ENCODE results near the gene RHPN2. TPM values are rescaled to one million over a fixed set of nuclear protein-coding genes. Genes with fewer than 3 reads are reported as not detected.

RHPN2 gene
- total and polyA plus RNA-seq, 2 donors from 2014 or later, result 13.5 to 50.3 TPM

DNA sequence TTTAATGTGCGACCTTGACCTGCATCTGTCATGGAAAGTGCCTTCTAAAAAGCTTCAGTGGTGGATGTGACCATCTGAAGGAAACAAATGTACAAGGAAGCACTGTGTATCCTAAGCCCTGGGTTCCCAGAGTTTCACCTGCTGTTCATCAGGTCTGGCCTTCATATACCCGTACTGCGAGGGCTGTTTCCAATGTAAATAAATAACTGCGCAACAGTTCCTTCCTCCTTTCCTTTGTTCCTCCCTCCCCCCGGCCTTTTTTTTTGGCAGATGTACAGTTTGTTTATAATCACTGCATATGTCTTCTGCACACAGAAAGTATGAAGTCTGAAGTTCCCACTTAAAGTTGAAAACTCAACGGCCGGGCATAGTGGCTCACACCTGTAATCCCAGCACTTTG lies 87.4 kb downstream of the RHPN2 start:
- Histone ChIP-seq H3K36me3 (ENCODE audit: control insufficient read depth in 2 of 3, insufficient read depth in 3 of 3, low read length in 3 of 3) (peaks cover 0 to 3% (median 0%) of the 10 kb centered on the region in 3 donors), H3K27ac (ENCODE audit: low read depth in 2 of 2, low read length in 2 of 2) (no peak overlapping the region), H3K27me3 (ENCODE audit: control insufficient read depth, insufficient read depth, low read length) (no peaks in the 10 kb centered on the region), H3K9ac (ENCODE audit: low read length in 3 of 3) (no peak overlapping the region), H3K9me3 (ENCODE audit: control insufficient read depth in 2 of 3, insufficient read depth in 1 of 3, low read length in 3 of 3) (no peaks in the 10 kb centered on the region), H3K4me1 (ENCODE audit: control insufficient read depth in 2 of 3, insufficient read depth in 2 of 3, low read depth in 1 of 3, low read length in 3 of 3) (peaks cover 0 to 2% (median 0%) of the 10 kb centered on the region in 3 donors), H3K4me3 (ENCODE audit: low read length in 3 of 3) (no peak overlapping the region)
- TF ChIP-seq, protein P1, sequence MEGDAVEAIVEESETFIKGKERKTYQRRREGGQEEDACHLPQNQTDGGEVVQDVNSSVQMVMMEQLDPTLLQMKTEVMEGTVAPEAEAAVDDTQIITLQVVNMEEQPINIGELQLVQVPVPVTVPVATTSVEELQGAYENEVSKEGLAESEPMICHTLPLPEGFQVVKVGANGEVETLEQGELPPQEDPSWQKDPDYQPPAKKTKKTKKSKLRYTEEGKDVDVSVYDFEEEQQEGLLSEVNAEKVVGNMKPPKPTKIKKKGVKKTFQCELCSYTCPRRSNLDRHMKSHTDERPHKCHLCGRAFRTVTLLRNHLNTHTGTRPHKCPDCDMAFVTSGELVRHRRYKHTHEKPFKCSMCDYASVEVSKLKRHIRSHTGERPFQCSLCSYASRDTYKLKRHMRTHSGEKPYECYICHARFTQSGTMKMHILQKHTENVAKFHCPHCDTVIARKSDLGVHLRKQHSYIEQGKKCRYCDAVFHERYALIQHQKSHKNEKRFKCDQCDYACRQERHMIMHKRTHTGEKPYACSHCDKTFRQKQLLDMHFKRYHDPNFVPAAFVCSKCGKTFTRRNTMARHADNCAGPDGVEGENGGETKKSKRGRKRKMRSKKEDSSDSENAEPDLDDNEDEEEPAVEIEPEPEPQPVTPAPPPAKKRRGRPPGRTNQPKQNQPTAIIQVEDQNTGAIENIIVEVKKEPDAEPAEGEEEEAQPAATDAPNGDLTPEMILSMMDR (IDR thresholded peaks at IDR 0.05; ENCODE audit: borderline replicate concordance, extremely low read depth, insufficient read depth), result no peak
- DNase-seq (no peak), FAIRE-seq (no peak)
- intact Hi-C loops (cut with DNase I), result no loop called here

DNA sequence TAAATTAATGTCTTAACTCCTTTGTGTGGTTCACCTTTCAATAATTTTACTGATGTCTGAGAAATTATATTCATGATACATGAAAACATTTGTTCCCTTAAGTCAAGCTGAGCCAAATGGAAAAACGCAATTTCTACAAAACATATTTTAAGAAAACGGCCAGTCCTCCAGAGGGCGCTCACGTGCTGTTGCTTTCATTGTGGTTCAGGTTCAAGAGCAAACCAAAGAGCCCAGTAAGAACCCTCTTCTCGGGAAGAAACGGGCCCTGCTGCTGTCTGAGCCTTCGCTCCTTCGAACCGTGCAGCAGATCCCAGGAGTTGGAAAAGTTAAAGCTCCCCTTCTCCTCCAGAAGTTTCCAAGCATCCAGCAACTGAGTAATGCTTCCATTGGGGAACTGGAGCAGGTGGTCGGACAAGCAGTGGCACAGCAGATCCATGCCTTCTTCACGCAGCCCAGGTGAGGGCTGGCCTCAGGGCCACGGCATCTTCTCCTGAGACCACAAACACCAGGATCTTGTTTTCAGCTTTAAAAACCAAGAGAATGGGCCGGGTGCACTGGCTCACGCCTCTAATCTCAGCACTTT lies 88.4 kb downstream of the RHPN2 start:
- no peak overlapping the region for H3K9ac ChIP-seq (ENCODE audit: low read length in 3 of 3)
- H3K9me3 ChIP-seq (ENCODE audit: control insufficient read depth in 2 of 3, insufficient read depth in 1 of 3, low read length in 3 of 3), result no peaks in the 10 kb centered on the region
- TF ChIP-seq, protein P1 (IDR thresholded peaks at IDR 0.05; ENCODE audit: borderline replicate concordance, extremely low read depth, insufficient read depth), result peak; percentile 76
- intact Hi-C loops (cut with DNase I), result no loop called here
- FAIRE-seq (no peak), DNase-seq (peak in 4 of 5 donors; percentile 66 to 75 (median 74))
- H3K36me3 ChIP-seq (ENCODE audit: control insufficient read depth in 2 of 3, insufficient read depth in 3 of 3, low read length in 3 of 3), result peaks cover 0 to 3% (median 0%) of the 10 kb centered on the region in 3 donors
- H3K4me1 ChIP-seq (ENCODE audit: control insufficient read depth in 2 of 3, insufficient read depth in 2 of 3, low read depth in 1 of 3, low read length in 3 of 3), result peaks cover 0 to 3% (median 0%) of the 10 kb centered on the region in 3 donors
- no peak overlapping the region for H3K27ac ChIP-seq (ENCODE audit: low read depth in 2 of 2, low read length in 2 of 2)
- H3K4me3 ChIP-seq (ENCODE audit: low read length in 3 of 3), result no peak overlapping the region
- H3K27me3 ChIP-seq (ENCODE audit: control insufficient read depth, insufficient read depth, low read length), result no peaks in the 10 kb centered on the region

DNA sequence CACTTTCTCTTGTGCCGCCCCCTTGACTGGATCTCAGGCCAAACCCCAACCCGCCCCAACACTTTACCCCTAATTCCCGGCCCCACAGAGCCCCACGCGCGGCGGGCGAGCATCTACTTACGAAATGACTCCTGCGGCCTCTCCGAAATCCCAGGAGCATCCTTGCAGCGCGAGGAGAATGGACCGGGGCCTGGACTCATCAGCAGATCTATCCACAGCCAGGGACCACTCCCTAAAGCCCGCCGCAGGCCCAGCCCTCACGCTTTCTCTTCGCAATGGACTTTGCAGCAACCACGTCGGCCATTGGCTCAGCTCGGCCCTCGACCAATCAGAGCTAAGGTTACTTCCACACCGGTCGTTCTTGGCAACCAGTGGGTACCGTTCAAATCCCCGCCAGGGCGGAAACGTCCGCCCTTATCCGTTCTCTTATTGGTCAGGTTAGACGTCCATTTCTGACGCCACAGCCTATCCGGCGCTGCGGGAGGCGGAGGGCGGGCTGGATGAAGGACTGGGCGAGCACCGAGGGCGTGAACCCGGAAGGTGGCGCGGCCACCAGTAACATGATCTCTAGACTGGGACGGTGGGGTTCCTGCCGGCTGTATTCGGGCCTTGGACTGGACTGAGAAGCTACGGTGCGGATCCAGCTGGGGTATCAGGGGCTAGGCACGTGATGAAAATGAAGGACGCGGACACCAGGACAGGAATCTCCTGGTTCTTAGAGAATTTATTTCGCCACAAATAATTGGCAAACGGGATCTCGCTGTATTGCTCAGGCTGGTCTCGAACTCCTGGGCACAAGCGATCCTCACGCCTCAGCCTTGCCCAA lies 92.8 kb downstream of the RHPN2 start, which contains the start of the genes CEP89 and FAAP24:
Gene CEP89 (minus strand): TSS at position 244 of the 826 bp plus-strand sequence. CDS start 84 bp downstream, at position 160.
Gene FAAP24 (plus strand): TSS at position 528 of the 826 bp plus-strand sequence. CDS start 955 bp downstream, outside the sequence.
- TF ChIP-seq, protein P1 (IDR thresholded peaks at IDR 0.05; ENCODE audit: borderline replicate concordance, extremely low read depth, insufficient read depth), result no peak
- Histone ChIP-seq H3K9me3 (ENCODE audit: control insufficient read depth in 2 of 3, insufficient read depth in 1 of 3, low read length in 3 of 3) (no peaks in the 10 kb centered on the region), H3K4me3 (ENCODE audit: low read length in 3 of 3) (peak within 1 kb of the TSS; percentile 67 to 87 (median 82)), H3K27ac (ENCODE audit: low read depth in 2 of 2, low read length in 2 of 2) (peak within 1 kb of the TSS; percentile 35 to 68), H3K9ac (ENCODE audit: low read length in 3 of 3) (peak within 1 kb of the TSS; percentile 59 to 73 (median 73)), H3K27me3 (ENCODE audit: control insufficient read depth, insufficient read depth, low read length) (no peaks in the 10 kb centered on the region), H3K4me1 (ENCODE audit: control insufficient read depth in 2 of 3, insufficient read depth in 2 of 3, low read depth in 1 of 3, low read length in 3 of 3) (peaks cover 0 to 7% (median 0%) of the 10 kb centered on the region in 3 donors), H3K36me3 (ENCODE audit: control insufficient read depth in 2 of 3, insufficient read depth in 3 of 3, low read length in 3 of 3) (no peaks in the 10 kb centered on the region)
- DNase-seq (peak; percentile 99 to 100 (median 100)), FAIRE-seq (peak; percentile 99)
- intact Hi-C loops (cut with DNase I), result no loop called here
